ENCODE results near the gene KLK11.

The KLK11 gene

GRCh38 chr19:51044327-51044726, 17.9 kb upstream of the KLK11 start:
- TF ChIP-seq CTCF (IDR thresholded peaks at IDR 0.05; ENCODE audit: insufficient read depth, low read depth, low read length, missing control alignments): no peak
- no peak for DNase-seq (ENCODE audit: low read depth)

GRCh38 chr19:51043497-51043896, 17.1 kb upstream of the KLK11 start:
- no peak for DNase-seq (ENCODE audit: low read depth)
- H3K4me3 ChIP-seq (ENCODE audit: low read length): no peak overlapping the region
- TF ChIP-seq CTCF (IDR thresholded peaks at IDR 0.05; ENCODE audit: insufficient read depth, low read depth, low read length, missing control alignments): no peak

More at GRCh38 chr19:51044327-51044726, 17.9 kb upstream of the KLK11 start:
- H3K4me3 ChIP-seq (ENCODE audit: low read length): no peak overlapping the region

- TF ChIP-seq CTCF (IDR thresholded peaks at IDR 0.05; ENCODE audit: insufficient read depth, low read depth, low read length, missing control alignments): no peak
- no peak overlapping the region for H3K4me3 ChIP-seq (ENCODE audit: low read length)
- DNase-seq (ENCODE audit: low read depth): no peak
Measured at GRCh38 chr19:51040151-51040550, 13.7 kb upstream of the KLK11 start.

GRCh38 chr19:51036519-51036918, 10.1 kb upstream of the KLK11 start:
- TF ChIP-seq CTCF (IDR thresholded peaks at IDR 0.05; ENCODE audit: insufficient read depth, low read depth, low read length, missing control alignments): no peak
- H3K4me3 ChIP-seq (ENCODE audit: low read length): no peak overlapping the region
- DNase-seq (ENCODE audit: low read depth): no peak

GRCh38 chr19:51034704-51035103, 8.3 kb upstream of the KLK11 start, which contains the start of gene KLK12:
Gene KLK12 (minus strand): TSS chr19:51035002. CDS start chr19:51034621, 381 bp downstream.
- TF ChIP-seq CTCF (IDR thresholded peaks at IDR 0.05; ENCODE audit: insufficient read depth, low read depth, low read length, missing control alignments): no peak
- DNase-seq (ENCODE audit: low read depth): no peak
- no peak within 1 kb of the TSS for H3K4me3 ChIP-seq (ENCODE audit: low read length)

- no peak for DNase-seq (ENCODE audit: low read depth)
- H3K4me3 ChIP-seq (ENCODE audit: low read length): no peak overlapping the region
- no peak for TF ChIP-seq CTCF (IDR thresholded peaks at IDR 0.05; ENCODE audit: insufficient read depth, low read depth, low read length, missing control alignments)
Measured at GRCh38 chr19:51031880-51032225, 5.4 kb upstream of the KLK11 start.

- DNase-seq (ENCODE audit: low read depth): no peak
- no peak for TF ChIP-seq CTCF (IDR thresholded peaks at IDR 0.05; ENCODE audit: insufficient read depth, low read depth, low read length, missing control alignments)
Measured at GRCh38 chr19:51031220-51031879, 4.9 kb upstream of the KLK11 start.

More at GRCh38 chr19:51031220-51031879, 4.9 kb upstream of the KLK11 start:
- no peak overlapping the region for H3K4me3 ChIP-seq (ENCODE audit: low read length)

All from epithelial cell of esophagus (primary cell).